ENCODE data around the gene MRO. TPM values are rescaled to one million over a fixed set of nuclear protein-coding genes. Genes with fewer than 3 reads are reported as not detected.

The MRO gene
- total RNA-seq, 1 experiment from 2014 or later = 0.84 TPM

GRCh38 chr18:50775726-50776125, 44.1 kb downstream of the MRO start:
- Histone ChIP-seq H3K9me3 (ENCODE audit: control insufficient read depth in 1 of 2, insufficient read depth in 1 of 2, low read depth in 1 of 2, low read length in 2 of 2) (no peaks in the 10 kb centered on the region), H2AFZ (ENCODE audit: low read depth, low read length, poor library complexity, severe bottlenecking) (no peak overlapping the region), H3K4me3 (replicated peaks in 1 of 2; ENCODE audit: low read depth in 1 of 2, low read length in 2 of 2) (no peak overlapping the region), H3K79me2 (ENCODE audit: insufficient read depth, low read length) (no peaks in the 10 kb centered on the region), H3K36me3 (ENCODE audit: control insufficient read depth in 1 of 2, insufficient read depth in 2 of 2, low read length in 2 of 2) (no peaks in the 10 kb centered on the region), H4K20me1 (ENCODE audit: insufficient read depth) (no peaks in the 10 kb centered on the region), H3K27me3 (ENCODE audit: insufficient read depth, low read length) (peaks cover 8% of the 10 kb centered on the region; the same call in 1 of the 2 replicates), H3K4me2 (ENCODE audit: low read length) (no peak overlapping the region), H3K9ac (ENCODE audit: low read length) (no peak overlapping the region), H3K4me1 (ENCODE audit: control insufficient read depth in 1 of 2, insufficient read depth in 2 of 2, low read length in 2 of 2) (peaks cover 0 to 4% of the 10 kb centered on the region in 2 experiments; a peak in 1 of 4 replicates), H3K27ac (ENCODE audit: low read depth, low read length) (no peak overlapping the region), H3K9me2 (ENCODE audit: insufficient read depth) (no peaks in the 10 kb centered on the region)
- RAD21 ChIA-PET (ENCODE audit: low non-redundant PET in 1 of 2, low total read pairs in 2 of 2, uncharacterized antibody in 2 of 2, unreplicated experiment in 2 of 2) = interaction anchor here in 1 of 2 experiments (0.7 kb wide), 1 partner anchor 130 kb away, joined by 3 read pairs; no protein-coding TSS in a partner anchor
- POLR2A ChIA-PET = no interaction called here
- no TSS peak for BruUV-seq (replicated peaks)
- CTCF ChIA-PET = no interaction called here
- DNase-seq (ENCODE audit: low read depth, low spot score) = no peak
- ATAC-seq = no peak
- intact Hi-C loops (cut with micrococcal nuclease) = no loop called here
- no peak for TF ChIP-seq ELF1 (IDR thresholded peaks at IDR 0.05; ENCODE audit: borderline replicate concordance, low read depth)
- no peak for TF ChIP-seq CBX3 (IDR thresholded peaks at IDR 0.05; ENCODE audit: low read depth)
- TF ChIP-seq ZFX (IDR thresholded peaks at IDR 0.05) = no peak
- no peak for TF ChIP-seq YY1 (IDR thresholded peaks at IDR 0.05; ENCODE audit: extremely low read depth, insufficient replicate concordance, low read depth, low read length)
- no peak for TF ChIP-seq SIN3A (IDR thresholded peaks at IDR 0.05; ENCODE audit: low read depth)
- no peak for TF ChIP-seq POLR2AphosphoS5 (IDR thresholded peaks at IDR 0.05; ENCODE audit: low read depth, low read length)
- no peak for TF ChIP-seq TCF7L2 (IDR thresholded peaks at IDR 0.05; ENCODE audit: borderline replicate concordance, extremely low read depth, insufficient read depth, insufficient read length)
- no peak for TF ChIP-seq FOSL1 (IDR thresholded peaks at IDR 0.05; ENCODE audit: low read depth)
- TF ChIP-seq ZNF274 (IDR thresholded peaks at IDR 0.05; ENCODE audit: low read depth, low read length) = no peak
- TF ChIP-seq EZH2 (IDR thresholded peaks at IDR 0.05) = no peak
- no peak for TF ChIP-seq MAX (IDR thresholded peaks at IDR 0.05)
- no peak for TF ChIP-seq CEBPB (IDR thresholded peaks at IDR 0.05; ENCODE audit: low read depth)
- TF ChIP-seq EZH2phosphoT487 (IDR thresholded peaks at IDR 0.05; ENCODE audit: borderline replicate concordance) = no peak
- TF ChIP-seq CTCF (IDR thresholded peaks at IDR 0.05 in 2 of 3, conservative IDR thresholded peaks at IDR 0.05 in 1 of 3; ENCODE audit: borderline replicate concordance in 1 of 3, insufficient read depth in 1 of 3, low read depth in 2 of 3, low read length in 2 of 3) = no peak
- TF ChIP-seq ATF3 (IDR thresholded peaks at IDR 0.05) = no peak
- TF ChIP-seq RAD21 (IDR thresholded peaks at IDR 0.05; ENCODE audit: low read depth) = no peak
- TF ChIP-seq SRF (IDR thresholded peaks at IDR 0.05; ENCODE audit: low read depth) = no peak
- no peak for TF ChIP-seq ZBTB33 (IDR thresholded peaks at IDR 0.05; ENCODE audit: extremely low read depth, insufficient replicate concordance, low read length)
- TF ChIP-seq REST (IDR thresholded peaks at IDR 0.05; ENCODE audit: low read depth) = no peak
- TF ChIP-seq SP1 (IDR thresholded peaks at IDR 0.05; ENCODE audit: low read depth) = no peak

Measured in HCT116 (cell line).